HCT116 (cell line): ENCODE results near the gene SDK1. TPM values are rescaled to one million over a fixed set of nuclear protein-coding genes. Genes with fewer than 3 reads are reported as not detected.

Experiments
- ATAC-seq: fragments of 200-7000 bp; cut with Tn5 transposase; 2 replicates; pipeline ENCODE4 v1.9.1; 2020; ENCODE audit warnings: mild to moderate bottlenecking, moderate library complexity
- BruUV-seq: library from RNA; stranded (reverse); fragments of 400-500 nt; replicated peaks from 2 replicates; lab custom pipeline; 2021; lab: Mats Ljungman, UMichigan
- CTCF ChIA-PET: fragments of 300-600 bp; sonication (Branson Sonifier 250); formaldehyde crosslinking; loops from one replicate; lab custom pipeline; 2021; ENCODE audit warnings: antibody characterized with exemption; lab: Charles Lee
- POLR2A ChIA-PET: fragments of 300-600, 350-600 bp; sonication (Branson Sonifier 250); formaldehyde crosslinking; loops from one replicate; lab custom pipeline; 2021; ENCODE audit warnings: antibody characterized with exemption; lab: Charles Lee
- RAD21 ChIA-PET, 2 experiments: fragments of 300-600 bp; sonication (Branson Sonifier 250); formaldehyde crosslinking; loops; one replicate each; lab custom pipeline; 2023; ENCODE audit warnings: low total read pairs in 2 of 2; ENCODE audit not compliant: uncharacterized antibody in 2 of 2, unreplicated experiment in 2 of 2, low non-redundant PET in 1 of 2; lab: Charles Lee
- DNase-seq: peaks from one replicate; pipeline ENCODE4 v3.0.0-alpha.2; 2010; ENCODE audit warnings: low read depth, low spot score
- H2AFZ ChIP-seq: fragments of 200-600 bp; shearing (Covaris generic), sonication (generic); 2 replicates; pipeline ENCODE4 v1.6.1; 2017; ENCODE audit warnings: low read depth, mixed run types, mixed read lengths, antibody characterized with exemption, low read length; ENCODE audit not compliant: poor library complexity, severe bottlenecking
- H3K27ac ChIP-seq: 2 replicates; pipeline ENCODE4 v1.5.1; 2012; ENCODE audit warnings: low read depth, low read length
- H3K27me3 ChIP-seq: fragments of 200-600 bp; sonication (generic); 2 replicates; pipeline ENCODE4 v1.6.1; 2016; ENCODE audit warnings: mixed run types, low read length, mixed read lengths; ENCODE audit not compliant: insufficient read depth
- H3K36me3 ChIP-seq, 2 experiments: fragments of 200-500 bp in 1 of 2; fragments of 200-600 bp in 1 of 2; sonication (Bioruptor generic) in 1 of 2; sonication (generic) in 1 of 2; 2 replicates each; pipeline versions ENCODE4 v1.5.1 to v1.6.1; 2014 to 2016; ENCODE audit warnings: low read length in 2 of 2, inconsistent platforms in 1 of 2, mixed read lengths in 1 of 2, mixed run types in 1 of 2; ENCODE audit not compliant: insufficient read depth in 2 of 2, control insufficient read depth in 1 of 2
- H3K4me1 ChIP-seq, 2 experiments: fragments of 200-600 bp in 1 of 2; sonication (generic) in 1 of 2; 2 replicates each; pipeline versions ENCODE4 v1.5.1 to v1.6.1; 2012 to 2017; ENCODE audit warnings: low read length in 2 of 2, inconsistent platforms in 1 of 2, mild to moderate bottlenecking in 1 of 2, mixed read lengths in 1 of 2, mixed run types in 1 of 2, moderate library complexity in 1 of 2; ENCODE audit not compliant: insufficient read depth in 2 of 2, control insufficient read depth in 1 of 2
- H3K4me2 ChIP-seq: fragments of 200-600 bp; sonication (generic); 2 replicates; pipeline ENCODE4 v1.6.1; 2017; ENCODE audit warnings: mixed run types, low read length, mixed read lengths
- H3K4me3 ChIP-seq, 2 experiments: fragments of 200-600 bp in 1 of 2; sonication (generic) in 1 of 2; replicated peaks in 1 of 2; 2 replicates each; pipeline ENCODE4 v1.5.1; 2011 to 2016; ENCODE audit warnings: low read length in 2 of 2, control low read depth in 1 of 2, low read depth in 1 of 2, mild to moderate bottlenecking in 1 of 2, mixed read lengths in 1 of 2, mixed run types in 1 of 2
- H3K79me2 ChIP-seq: fragments of 200-600 bp; sonication (generic); 2 replicates; pipeline ENCODE4 v1.6.1; 2017; ENCODE audit warnings: mild to moderate bottlenecking, mixed run types, low read length, moderate library complexity, mixed read lengths; ENCODE audit not compliant: insufficient read depth
- H3K9ac ChIP-seq: fragments of 200-600 bp; sonication (generic); 2 replicates; pipeline ENCODE4 v1.6.1; 2016; ENCODE audit warnings: low read length, mixed read lengths
- H3K9me2 ChIP-seq: fragments of 200-600 bp; sonication (generic), shearing (Covaris generic); 2 replicates; pipeline ENCODE4 v1.6.1; 2017; ENCODE audit warnings: mixed run types, mild to moderate bottlenecking, moderate library complexity; ENCODE audit not compliant: insufficient read depth
- H3K9me3 ChIP-seq, 2 experiments: fragments of 200-500 bp in 1 of 2; fragments of 200-600 bp in 1 of 2; sonication (Bioruptor generic) in 1 of 2; sonication (generic) in 1 of 2; 2 replicates each; pipeline ENCODE4 v1.6.1; 2014 to 2017; ENCODE audit warnings: low read length in 2 of 2, mixed read lengths in 2 of 2, inconsistent platforms in 1 of 2, low read depth in 1 of 2, mild to moderate bottlenecking in 1 of 2, mixed run types in 1 of 2, moderate library complexity in 1 of 2; ENCODE audit not compliant: control insufficient read depth in 1 of 2, insufficient read depth in 1 of 2
- H4K20me1 ChIP-seq: fragments of 200-600 bp; sonication (generic), shearing (Covaris generic); 2 replicates; pipeline ENCODE4 v1.6.1; 2017; ENCODE audit warnings: mixed run types, mild to moderate bottlenecking, moderate library complexity; ENCODE audit not compliant: insufficient read depth
- CBX3 ChIP-seq: IDR thresholded peaks from 2 replicates; pipeline ENCODE4 v1.6.1; 2012; ENCODE audit warnings: low read depth
- EGR1 ChIP-seq: IDR thresholded peaks from 2 replicates; pipeline ENCODE4 v1.6.1; 2012; ENCODE audit warnings: low read depth
- ELF1 ChIP-seq: IDR thresholded peaks from 2 replicates; pipeline ENCODE4 v1.6.1; 2012; ENCODE audit warnings: low read depth, borderline replicate concordance
- EZH2phosphoT487 ChIP-seq: fragments of 200-600 bp; IDR thresholded peaks from 2 replicates; pipeline ENCODE4 v1.6.1; 2018; ENCODE audit warnings: antibody characterized with exemption, borderline replicate concordance
- JUND ChIP-seq: IDR thresholded peaks from 2 replicates; pipeline ENCODE4 v1.6.1; 2012
- POLR2AphosphoS5 ChIP-seq: IDR thresholded peaks from 2 replicates; pipeline ENCODE4 v1.6.1; 2011; ENCODE audit warnings: mild to moderate bottlenecking, low read depth, low read length, moderate library complexity
- RAD21 ChIP-seq: IDR thresholded peaks from 2 replicates; pipeline ENCODE4 v1.6.1; 2012; ENCODE audit warnings: low read depth, mild to moderate bottlenecking
- SP1 ChIP-seq: IDR thresholded peaks from 2 replicates; pipeline ENCODE4 v1.6.1; 2012; ENCODE audit warnings: low read depth
- SRF ChIP-seq: IDR thresholded peaks from 2 replicates; pipeline ENCODE4 v1.6.1; 2012; ENCODE audit warnings: low read depth
- TCF7L2 ChIP-seq: IDR thresholded peaks from 2 replicates; pipeline ENCODE4 v1.7.0; 2011; ENCODE audit warnings: borderline replicate concordance, inconsistent platforms; ENCODE audit not compliant: insufficient read depth, insufficient read length; ENCODE audit errors: extremely low read depth
- YY1 ChIP-seq: IDR thresholded peaks from 2 replicates; pipeline ENCODE4 v1.6.1; 2011; ENCODE audit warnings: low read length, low read depth, moderate library complexity, mild to moderate bottlenecking; ENCODE audit not compliant: insufficient replicate concordance; ENCODE audit errors: extremely low read depth
- ZFX ChIP-seq: fragments of 450-650 bp; IDR thresholded peaks from 2 replicates; pipeline ENCODE4 v1.6.1; 2017
- ZNF274 ChIP-seq: fragments of 200-500 bp; sonication (Bioruptor generic); IDR thresholded peaks from 2 replicates; pipeline ENCODE4 v1.6.1; 2014; ENCODE audit warnings: mild to moderate bottlenecking, low read depth, low read length, inconsistent platforms
- intact Hi-C: fragments of 100-400 bp; cut with micrococcal nuclease; formaldehyde crosslinking; loops from 2 replicates; pipeline ENCODE4 v1.10.0; 2022
- total RNA-seq: library from RNA; stranded (reverse); gene quantifications from one replicate; pipeline ENCODE4 v1.2.1, GENCODE V29; 2021; ENCODE audit not compliant: unreplicated experiment
- TF ChIP-seq, protein P1 (sequence below): IDR thresholded peaks from 2 replicates; pipeline ENCODE4 v1.6.1; 2012; ENCODE audit warnings: low read depth
- TF ChIP-seq, protein P2 (sequence below): IDR thresholded peaks from 2 replicates; pipeline ENCODE4 v1.6.1; 2012
- TF ChIP-seq, protein P3 (sequence below): IDR thresholded peaks from 2 replicates; pipeline ENCODE4 v1.6.1; 2012
- TF ChIP-seq, protein P4 (sequence below), 3 experiments: fragments of 200-600 bp in 1 of 3; sonication (generic) in 1 of 3; IDR thresholded peaks in 2 of 3; conservative IDR thresholded peaks in 1 of 3; 2 replicates each; pipeline ENCODE4 v1.5.1; 2012 to 2017; ENCODE audit warnings: low read depth in 2 of 3, low read length in 2 of 3, antibody characterized with exemption in 1 of 3, borderline replicate concordance in 1 of 3, control low read depth in 1 of 3, mild to moderate bottlenecking in 1 of 3, mixed read lengths in 1 of 3, mixed run types in 1 of 3, moderate library complexity in 1 of 3; ENCODE audit not compliant: insufficient read depth in 1 of 3

SDK1 gene
- total RNA-seq, 1 experiment from 2014 or later: 0.05 TPM

DNA sequence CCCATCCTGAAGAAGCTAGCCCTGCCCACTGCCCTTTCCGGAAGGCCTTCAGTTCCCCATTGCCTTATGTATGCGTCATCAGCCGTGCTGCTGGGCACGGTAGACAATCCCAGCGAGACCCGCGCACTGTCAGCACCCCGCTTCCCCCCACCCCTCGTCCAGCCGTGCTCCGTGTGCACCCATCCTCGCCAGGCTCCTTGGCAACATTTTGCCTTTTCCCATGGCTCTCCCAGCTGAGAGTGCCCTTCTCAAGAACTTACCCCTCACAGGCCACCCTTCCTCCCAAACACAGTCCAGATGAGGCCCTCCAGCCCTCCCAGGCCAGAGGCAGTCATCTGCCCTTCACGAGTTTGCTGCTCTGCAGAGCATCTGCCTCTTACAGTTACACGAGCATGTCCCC lies 747.3 kb downstream of the SDK1 start:
- no peak overlapping the region for H3K4me2 ChIP-seq
- no peaks in the 10 kb centered on the region for H3K79me2 ChIP-seq
- H3K9ac ChIP-seq: no peak overlapping the region
- no peak for DNase-seq
- H3K36me3 ChIP-seq: no peaks in the 10 kb centered on the region
- no peaks in the 10 kb centered on the region for H3K4me1 ChIP-seq
- intact Hi-C loops: no loop called here
- peaks cover 15% of the 10 kb centered on the region for H3K27me3 ChIP-seq
- CTCF ChIA-PET: no interaction called here
- no peak overlapping the region for H2AFZ ChIP-seq
- TF ChIP-seq POLR2AphosphoS5: no peak
- TF ChIP-seq, protein P1, sequence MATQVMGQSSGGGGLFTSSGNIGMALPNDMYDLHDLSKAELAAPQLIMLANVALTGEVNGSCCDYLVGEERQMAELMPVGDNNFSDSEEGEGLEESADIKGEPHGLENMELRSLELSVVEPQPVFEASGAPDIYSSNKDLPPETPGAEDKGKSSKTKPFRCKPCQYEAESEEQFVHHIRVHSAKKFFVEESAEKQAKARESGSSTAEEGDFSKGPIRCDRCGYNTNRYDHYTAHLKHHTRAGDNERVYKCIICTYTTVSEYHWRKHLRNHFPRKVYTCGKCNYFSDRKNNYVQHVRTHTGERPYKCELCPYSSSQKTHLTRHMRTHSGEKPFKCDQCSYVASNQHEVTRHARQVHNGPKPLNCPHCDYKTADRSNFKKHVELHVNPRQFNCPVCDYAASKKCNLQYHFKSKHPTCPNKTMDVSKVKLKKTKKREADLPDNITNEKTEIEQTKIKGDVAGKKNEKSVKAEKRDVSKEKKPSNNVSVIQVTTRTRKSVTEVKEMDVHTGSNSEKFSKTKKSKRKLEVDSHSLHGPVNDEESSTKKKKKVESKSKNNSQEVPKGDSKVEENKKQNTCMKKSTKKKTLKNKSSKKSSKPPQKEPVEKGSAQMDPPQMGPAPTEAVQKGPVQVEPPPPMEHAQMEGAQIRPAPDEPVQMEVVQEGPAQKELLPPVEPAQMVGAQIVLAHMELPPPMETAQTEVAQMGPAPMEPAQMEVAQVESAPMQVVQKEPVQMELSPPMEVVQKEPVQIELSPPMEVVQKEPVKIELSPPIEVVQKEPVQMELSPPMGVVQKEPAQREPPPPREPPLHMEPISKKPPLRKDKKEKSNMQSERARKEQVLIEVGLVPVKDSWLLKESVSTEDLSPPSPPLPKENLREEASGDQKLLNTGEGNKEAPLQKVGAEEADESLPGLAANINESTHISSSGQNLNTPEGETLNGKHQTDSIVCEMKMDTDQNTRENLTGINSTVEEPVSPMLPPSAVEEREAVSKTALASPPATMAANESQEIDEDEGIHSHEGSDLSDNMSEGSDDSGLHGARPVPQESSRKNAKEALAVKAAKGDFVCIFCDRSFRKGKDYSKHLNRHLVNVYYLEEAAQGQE: no peak
- no peak for TF ChIP-seq RAD21
- TF ChIP-seq ELF1: no peak
- TF ChIP-seq EZH2phosphoT487: no peak
- no peak for TF ChIP-seq TCF7L2
- TF ChIP-seq SRF: no peak
- no peak for TF ChIP-seq YY1
- TF ChIP-seq, protein P2, sequence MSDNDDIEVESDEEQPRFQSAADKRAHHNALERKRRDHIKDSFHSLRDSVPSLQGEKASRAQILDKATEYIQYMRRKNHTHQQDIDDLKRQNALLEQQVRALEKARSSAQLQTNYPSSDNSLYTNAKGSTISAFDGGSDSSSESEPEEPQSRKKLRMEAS: no peak
- no peak for TF ChIP-seq ZNF274
- TF ChIP-seq SP1: no peak
- TF ChIP-seq JUND: no peak
- TF ChIP-seq, protein P3, sequence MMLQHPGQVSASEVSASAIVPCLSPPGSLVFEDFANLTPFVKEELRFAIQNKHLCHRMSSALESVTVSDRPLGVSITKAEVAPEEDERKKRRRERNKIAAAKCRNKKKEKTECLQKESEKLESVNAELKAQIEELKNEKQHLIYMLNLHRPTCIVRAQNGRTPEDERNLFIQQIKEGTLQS: no peak
- TF ChIP-seq ZFX: no peak
- no peak for TF ChIP-seq EGR1
- no peak for TF ChIP-seq CBX3
- TF ChIP-seq, protein P4, sequence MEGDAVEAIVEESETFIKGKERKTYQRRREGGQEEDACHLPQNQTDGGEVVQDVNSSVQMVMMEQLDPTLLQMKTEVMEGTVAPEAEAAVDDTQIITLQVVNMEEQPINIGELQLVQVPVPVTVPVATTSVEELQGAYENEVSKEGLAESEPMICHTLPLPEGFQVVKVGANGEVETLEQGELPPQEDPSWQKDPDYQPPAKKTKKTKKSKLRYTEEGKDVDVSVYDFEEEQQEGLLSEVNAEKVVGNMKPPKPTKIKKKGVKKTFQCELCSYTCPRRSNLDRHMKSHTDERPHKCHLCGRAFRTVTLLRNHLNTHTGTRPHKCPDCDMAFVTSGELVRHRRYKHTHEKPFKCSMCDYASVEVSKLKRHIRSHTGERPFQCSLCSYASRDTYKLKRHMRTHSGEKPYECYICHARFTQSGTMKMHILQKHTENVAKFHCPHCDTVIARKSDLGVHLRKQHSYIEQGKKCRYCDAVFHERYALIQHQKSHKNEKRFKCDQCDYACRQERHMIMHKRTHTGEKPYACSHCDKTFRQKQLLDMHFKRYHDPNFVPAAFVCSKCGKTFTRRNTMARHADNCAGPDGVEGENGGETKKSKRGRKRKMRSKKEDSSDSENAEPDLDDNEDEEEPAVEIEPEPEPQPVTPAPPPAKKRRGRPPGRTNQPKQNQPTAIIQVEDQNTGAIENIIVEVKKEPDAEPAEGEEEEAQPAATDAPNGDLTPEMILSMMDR (IDR thresholded peaks at IDR 0.05 in 2 of 3, conservative IDR thresholded peaks at IDR 0.05 in 1 of 3; ENCODE audit: borderline replicate concordance in 1 of 3, insufficient read depth in 1 of 3, low read depth in 2 of 3, low read length in 2 of 3): no peak
- TF ChIP-seq, all 23 proteins: peak for 0
- Histone ChIP-seq H4K20me1 (no peaks in the 10 kb centered on the region), H3K9me2 (no peaks in the 10 kb centered on the region), H3K4me3 (no peak overlapping the region), H3K27ac (no peak overlapping the region), H3K9me3 (no peaks in the 10 kb centered on the region)
- no TSS peak for BruUV-seq
- POLR2A ChIA-PET: no interaction called here
- RAD21 ChIA-PET: no interaction called here
- ATAC-seq: no peak
